Tibial nerve (tissue), 4 donors: ENCODE results near the gene LMF2.

ENCODE experiments used
- EP300 ChIP-seq, 2 donors: sonication (generic); formaldehyde crosslinking; IDR thresholded peaks; one replicate each; pipeline ENCODE4 v1.6.1; 2017; ENCODE audit warnings: antibody characterized with exemption in 2 of 2, mild to moderate bottlenecking in 1 of 2
- POLR2A ChIP-seq, 2 donors: fragments of 450-650 bp; IDR thresholded peaks; one replicate each; pipeline ENCODE4 v1.6.1; 2017; ENCODE audit warnings: antibody characterized with exemption in 2 of 2, mild to moderate bottlenecking in 2 of 2, moderate library complexity in 2 of 2
- TF ChIP-seq, protein P1 (sequence below), 5 experiments: fragments of 200-600 bp in 3 of 5; fragments of 450-650 bp in 2 of 5; sonication (generic) in 3 of 5; IDR thresholded peaks; one replicate each; pipeline ENCODE4 v1.5.1; 2016 to 2019; ENCODE audit warnings: antibody characterized with exemption in 5 of 5, mild to moderate bottlenecking in 3 of 5, moderate library complexity in 2 of 5

DNA sequence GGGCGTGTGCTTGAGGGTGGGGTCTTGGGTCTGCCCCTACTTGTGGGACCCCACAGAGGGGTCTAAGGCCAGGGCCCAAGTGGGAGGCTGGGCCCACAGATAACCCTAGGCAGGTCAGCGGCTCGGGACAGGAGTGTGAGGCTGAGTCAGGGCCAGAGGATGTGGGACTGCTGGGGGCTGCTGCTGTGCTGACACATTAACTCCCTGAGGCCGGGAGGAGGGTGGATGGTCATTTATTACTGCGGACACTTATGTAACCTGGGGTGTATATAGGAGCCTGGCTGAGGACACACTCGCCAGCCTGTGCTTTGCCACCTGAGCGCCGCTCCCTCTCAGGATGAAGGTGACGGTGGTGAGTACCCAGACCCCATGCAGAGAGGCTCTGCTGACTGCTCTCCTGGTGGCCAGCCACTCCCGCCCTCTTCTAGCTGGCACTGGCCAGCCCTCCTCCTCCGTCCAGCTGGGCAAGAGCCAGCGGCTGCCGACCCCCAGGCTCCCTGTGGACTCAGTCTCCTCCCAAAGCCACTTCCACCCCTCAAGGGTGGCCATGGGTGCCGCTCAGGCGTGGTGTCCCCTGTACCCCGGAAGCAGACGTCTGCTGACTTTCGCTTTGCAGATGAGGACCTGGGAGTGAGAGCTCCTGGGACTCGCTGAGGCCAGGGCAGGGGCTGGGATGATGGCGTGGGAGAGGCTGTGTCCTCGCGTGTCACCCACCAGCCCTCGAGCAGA, 20.8 kb downstream of the LMF2 start, which contains the start of gene MIOX:
- TF ChIP-seq EP300 (IDR thresholded peaks at IDR 0.05) (no peak), POLR2A (IDR thresholded peaks at IDR 0.05) (no peak)
- TF ChIP-seq, protein P1, sequence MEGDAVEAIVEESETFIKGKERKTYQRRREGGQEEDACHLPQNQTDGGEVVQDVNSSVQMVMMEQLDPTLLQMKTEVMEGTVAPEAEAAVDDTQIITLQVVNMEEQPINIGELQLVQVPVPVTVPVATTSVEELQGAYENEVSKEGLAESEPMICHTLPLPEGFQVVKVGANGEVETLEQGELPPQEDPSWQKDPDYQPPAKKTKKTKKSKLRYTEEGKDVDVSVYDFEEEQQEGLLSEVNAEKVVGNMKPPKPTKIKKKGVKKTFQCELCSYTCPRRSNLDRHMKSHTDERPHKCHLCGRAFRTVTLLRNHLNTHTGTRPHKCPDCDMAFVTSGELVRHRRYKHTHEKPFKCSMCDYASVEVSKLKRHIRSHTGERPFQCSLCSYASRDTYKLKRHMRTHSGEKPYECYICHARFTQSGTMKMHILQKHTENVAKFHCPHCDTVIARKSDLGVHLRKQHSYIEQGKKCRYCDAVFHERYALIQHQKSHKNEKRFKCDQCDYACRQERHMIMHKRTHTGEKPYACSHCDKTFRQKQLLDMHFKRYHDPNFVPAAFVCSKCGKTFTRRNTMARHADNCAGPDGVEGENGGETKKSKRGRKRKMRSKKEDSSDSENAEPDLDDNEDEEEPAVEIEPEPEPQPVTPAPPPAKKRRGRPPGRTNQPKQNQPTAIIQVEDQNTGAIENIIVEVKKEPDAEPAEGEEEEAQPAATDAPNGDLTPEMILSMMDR (IDR thresholded peaks at IDR 0.05) = no peak
